BE2C (cell line): Measurements from ENCODE around the gene SRCAP.

Experiments
- DNase-seq: peaks from one replicate; pipeline ENCODE4 v3.0.0-alpha.2; 2020
- H3K27me3 ChIP-seq: fragments of 250-450 bp; sonication (Bioruptor Pico); 2 replicates; pipeline ENCODE4 v1.5.1; 2020; ENCODE audit warnings: mild to moderate bottlenecking
- H3K36me3 ChIP-seq: fragments of 250-450 bp; sonication (Bioruptor Pico); 2 replicates; pipeline ENCODE4 v1.5.1; 2020; ENCODE audit warnings: mild to moderate bottlenecking
- H3K4me1 ChIP-seq: fragments of 250-450 bp; sonication (Bioruptor Pico); 2 replicates; pipeline ENCODE4 v1.5.1; 2020
- H3K4me3 ChIP-seq: 2 replicates; pipeline ENCODE4 v1.5.1; 2011; ENCODE audit warnings: low read depth, low read length
- H3K9me3 ChIP-seq: fragments of 250-450 bp; sonication (Bioruptor Pico); 2 replicates; pipeline ENCODE4 v1.5.1; 2020
- CTCF ChIP-seq: IDR thresholded peaks from 2 replicates; pipeline ENCODE4 v1.5.1; 2012; ENCODE audit warnings: mild to moderate bottlenecking, low read depth, low read length

Gene SRCAP

GRCh38 chr16:30731411-30731810 lies 32.4 kb downstream of the SRCAP start:
- no peak for TF ChIP-seq CTCF
- Histone ChIP-seq H3K4me3 (no peak overlapping the region), H3K4me1 (no peaks in the 10 kb centered on the region), H3K27me3 (no peaks in the 10 kb centered on the region), H3K36me3 (peaks cover 28% of the 10 kb centered on the region), H3K9me3 (no peaks in the 10 kb centered on the region)
- no peak for DNase-seq

- Histone ChIP-seq H3K27me3 (no peaks in the 10 kb centered on the region), H3K9me3 (no peaks in the 10 kb centered on the region), H3K36me3 (peaks cover 40% of the 10 kb centered on the region), H3K4me1 (peaks cover 12% of the 10 kb centered on the region), H3K4me3 (no peak overlapping the region)
- no peak for TF ChIP-seq CTCF
- no peak for DNase-seq
Observed at GRCh38 chr16:30736995-30737793, 38.2 kb downstream of the SRCAP start.

GRCh38 chr16:30737794-30738648 lies 39.0 kb downstream of the SRCAP start:
- H3K27me3 ChIP-seq = no peaks in the 10 kb centered on the region
- DNase-seq = no peak

GRCh38 chr16:30738984-30739951 lies 40.3 kb downstream of the SRCAP start:
- no peak for DNase-seq
- Histone ChIP-seq H3K9me3 (no peaks in the 10 kb centered on the region), H3K4me3 (no peak overlapping the region), H3K36me3 (peaks cover 39% of the 10 kb centered on the region), H3K27me3 (no peaks in the 10 kb centered on the region), H3K4me1 (peaks cover 13% of the 10 kb centered on the region)
- TF ChIP-seq CTCF = no peak

More at GRCh38 chr16:30737794-30738648, 39.0 kb downstream of the SRCAP start:
- Histone ChIP-seq H3K9me3 (no peaks in the 10 kb centered on the region), H3K36me3 (peaks cover 40% of the 10 kb centered on the region), H3K4me1 (peaks cover 13% of the 10 kb centered on the region), H3K4me3 (no peak overlapping the region)
- TF ChIP-seq CTCF = no peak

- Histone ChIP-seq H3K4me1 (peaks cover 13% of the 10 kb centered on the region), H3K9me3 (no peaks in the 10 kb centered on the region), H3K36me3 (peaks cover 35% of the 10 kb centered on the region), H3K27me3 (no peaks in the 10 kb centered on the region), H3K4me3 (no peak overlapping the region)
- DNase-seq = no peak
- no peak for TF ChIP-seq CTCF
Observed at GRCh38 chr16:30740364-30741251, 41.6 kb downstream of the SRCAP start.
